ENCODE results near the gene KIF26A. TPM values are rescaled to one million over a fixed set of nuclear protein-coding genes. Genes with fewer than 3 reads are reported as not detected.

KIF26A gene
- total and polyA plus RNA-seq, 2 of the 4 experiments (the other 2 are of a cell fraction), result not detected

- no peak for TF ChIP-seq RAD21 (IDR thresholded peaks at IDR 0.05; ENCODE audit: low read length)
Observed at GRCh38 chr14:104217486-104218360, 79.3 kb downstream of the KIF26A start (continued).

DNA sequence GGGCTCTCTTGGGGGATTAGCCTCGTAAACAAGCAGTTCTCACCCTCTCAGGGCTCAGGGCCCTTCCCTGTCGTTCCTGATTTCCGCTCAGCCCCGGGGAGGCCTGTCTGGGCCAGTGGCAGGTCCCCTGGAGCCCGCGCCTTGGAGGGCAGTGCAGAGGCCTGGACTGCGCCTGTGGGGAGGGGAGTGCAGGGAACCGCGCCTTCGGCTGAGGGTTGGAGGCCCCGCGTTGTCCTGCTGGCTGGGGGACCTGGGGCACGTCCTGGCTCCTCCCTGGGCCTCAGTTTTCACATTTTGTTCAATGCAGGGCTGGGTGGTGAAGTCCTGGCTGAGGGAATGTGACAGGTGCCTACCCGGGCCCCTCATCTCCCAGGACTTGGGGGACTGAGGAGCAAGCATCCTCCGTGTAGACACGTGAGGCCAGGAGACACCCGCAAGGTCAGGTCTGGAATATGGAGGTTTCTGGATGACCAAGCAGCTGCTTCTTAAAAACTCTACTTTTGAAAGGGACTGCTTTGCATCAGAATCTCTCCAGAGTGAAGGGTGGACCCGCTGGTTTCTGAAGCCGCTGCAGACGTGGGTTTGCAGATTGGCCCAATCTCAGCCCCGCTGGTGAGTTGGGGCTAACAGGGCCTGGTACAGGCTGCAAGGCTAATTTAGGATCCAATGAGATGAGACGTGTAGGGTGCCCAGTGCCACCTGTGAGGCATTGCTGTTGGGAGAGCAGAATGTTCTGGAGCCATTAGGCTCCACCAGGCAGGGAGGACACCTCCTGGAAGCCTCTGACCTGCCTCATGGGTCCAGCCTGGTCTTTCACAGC lies 80.2 kb downstream of the KIF26A start:
- TF ChIP-seq RCOR1 (IDR thresholded peaks at IDR 0.05; ENCODE audit: insufficient replicate concordance, low read length), result no peak
- no peak for TF ChIP-seq CTCF (conservative IDR thresholded peaks at IDR 0.05; ENCODE audit: low read depth, low read length)
- no peak for TF ChIP-seq CEBPB (IDR thresholded peaks at IDR 0.05; ENCODE audit: low read depth, low read length)
- no peak overlapping the region for H3K9ac ChIP-seq (ENCODE audit: low read depth, low read length)
- H3K27ac ChIP-seq (ENCODE audit: insufficient read depth, low read length), result no peak overlapping the region
- H2BK20ac ChIP-seq (ENCODE audit: low read depth, low read length), result no peak overlapping the region
- no peak overlapping the region for H2BK120ac ChIP-seq (ENCODE audit: low read depth, low read length)
- H3K4ac ChIP-seq (ENCODE audit: low read depth, low read length), result no peak overlapping the region
- H3K4me2 ChIP-seq (ENCODE audit: low read depth, low read length), result no peak overlapping the region
- no peaks in the 10 kb centered on the region for H3K27me3 ChIP-seq (ENCODE audit: control insufficient read depth, insufficient read depth, low read length)
- H4K5ac ChIP-seq (ENCODE audit: low read depth, low read length), result no peak overlapping the region
- in situ Hi-C loops (cut with MboI; ENCODE audit: low sequenced_read_pairs) (no loop called here), intact Hi-C loops (cut with micrococcal nuclease) (no loop called here), dilution Hi-C loops (cut with HindIII; ENCODE audit: low sequenced_read_pairs, unreplicated experiment) (no loop called here)
- H3K56ac ChIP-seq (ENCODE audit: extremely low read depth, insufficient read depth, low read length), result no peak overlapping the region
- no peak overlapping the region for H3K18ac ChIP-seq (ENCODE audit: low read depth, low read length)
- no peak for DNase-seq
- ChIA-PET POLR2A (ENCODE audit: unreplicated experiment) (no interaction called here), CTCF (no interaction called here)
- H4K20me1 ChIP-seq (ENCODE audit: insufficient read depth, low read length), result no peaks in the 10 kb centered on the region
- no peak overlapping the region for H2AFZ ChIP-seq (replicated peaks; ENCODE audit: low read length, poor library complexity)
- H2AK5ac ChIP-seq (ENCODE audit: low read depth, low read length), result no peak overlapping the region
- no peak overlapping the region for H4K8ac ChIP-seq (ENCODE audit: low read depth in 2 of 2, low read length in 2 of 2)
- H3K36me3 ChIP-seq (ENCODE audit: control insufficient read depth, insufficient read depth, low read length), result no peaks in the 10 kb centered on the region
- H4K91ac ChIP-seq (ENCODE audit: insufficient read depth, low read depth, low read length), result no peak overlapping the region
- no peaks in the 10 kb centered on the region for H3K4me1 ChIP-seq (ENCODE audit: control insufficient read depth, insufficient read depth, low read length)
- H3K9me3 ChIP-seq (ENCODE audit: control insufficient read depth, insufficient read depth, low read length), result peaks cover 46% of the 10 kb centered on the region
- no peaks in the 10 kb centered on the region for H3K79me1 ChIP-seq (ENCODE audit: low read depth in 1 of 2, low read length in 2 of 2)
- no TSS peak for BruUV-seq (replicated peaks)
- WGBS, 2 experiments (ENCODE audit: extremely low coverage in 2 of 2, insufficient read length in 1 of 2), result 49% methylated on average over 5 of the region's 22 CpGs; no CpG with 5 or more reads in 1 of the 2 experiments
- H2BK15ac ChIP-seq (ENCODE audit: low read depth, low read length), result no peak overlapping the region
- no peak for ATAC-seq (ENCODE audit: low read depth)
- H3K9me1 ChIP-seq (ENCODE audit: insufficient read depth, low read length), result no peaks in the 10 kb centered on the region
- H3K23ac ChIP-seq (ENCODE audit: low read depth, low read length), result no peak overlapping the region
- no peak overlapping the region for H2AK9ac ChIP-seq (replicated peaks; ENCODE audit: low read depth, low read length, poor library complexity)
- H2BK5ac ChIP-seq (ENCODE audit: low read depth, low read length, poor library complexity, severe bottlenecking), result no peak overlapping the region
- no peak overlapping the region for H3K14ac ChIP-seq (replicated peaks; ENCODE audit: low read depth, low read length)
- H3K4me3 ChIP-seq (ENCODE audit: insufficient read depth, low read depth, low read length), result no peak overlapping the region

Measured in IMR-90 (cell line).